Measurements from ENCODE around the gene ZBED1. TPM values are rescaled to one million over a fixed set of nuclear protein-coding genes. Genes with fewer than 3 reads are reported as not detected.

Gene ZBED1
- total and polyA plus RNA-seq, 2 donors from 2014 or later = 20.6 to 40.7 TPM

- no peak overlapping the region for H3K9ac ChIP-seq (ENCODE audit: low read length in 3 of 3)
- H3K36me3 ChIP-seq (ENCODE audit: control insufficient read depth in 2 of 3, insufficient read depth in 3 of 3, low read length in 3 of 3) = peaks cover 2 to 25% (median 16%) of the 10 kb centered on the region in 3 donors
- intact Hi-C loops (cut with DNase I) = no loop called here
- H3K9me3 ChIP-seq (ENCODE audit: control insufficient read depth in 2 of 3, insufficient read depth in 1 of 3, low read length in 3 of 3) = no peaks in the 10 kb centered on the region
- TF ChIP-seq CTCF (IDR thresholded peaks at IDR 0.05; ENCODE audit: borderline replicate concordance, extremely low read depth, insufficient read depth) = no peak
- FAIRE-seq = no peak
- no peaks in the 10 kb centered on the region for H3K27me3 ChIP-seq (ENCODE audit: control insufficient read depth, insufficient read depth, low read length)
- no peak overlapping the region for H3K4me3 ChIP-seq (ENCODE audit: low read length in 3 of 3)
- DNase-seq = no peak
- H3K4me1 ChIP-seq (ENCODE audit: control insufficient read depth in 2 of 3, insufficient read depth in 2 of 3, low read depth in 1 of 3, low read length in 3 of 3) = peaks cover 0 to 4% (median 0%) of the 10 kb centered on the region in 3 donors
- no peak overlapping the region for H3K27ac ChIP-seq (ENCODE audit: low read depth in 2 of 2, low read length in 2 of 2)
These were observed 13.4 kb downstream of the ZBED1 start for GRCh38 chrX:2487366-2487765.

- H3K4me1 ChIP-seq (ENCODE audit: control insufficient read depth in 2 of 3, insufficient read depth in 2 of 3, low read depth in 1 of 3, low read length in 3 of 3) = peaks cover 0 to 4% (median 0%) of the 10 kb centered on the region in 3 donors
- H3K27ac ChIP-seq (ENCODE audit: low read depth in 2 of 2, low read length in 2 of 2) = no peak overlapping the region
- no peak for DNase-seq
- TF ChIP-seq CTCF (IDR thresholded peaks at IDR 0.05; ENCODE audit: borderline replicate concordance, extremely low read depth, insufficient read depth) = no peak
- H3K9ac ChIP-seq (ENCODE audit: low read length in 3 of 3) = no peak overlapping the region
- H3K9me3 ChIP-seq (ENCODE audit: control insufficient read depth in 2 of 3, insufficient read depth in 1 of 3, low read length in 3 of 3) = no peaks in the 10 kb centered on the region
- no peak for FAIRE-seq
- H3K27me3 ChIP-seq (ENCODE audit: control insufficient read depth, insufficient read depth, low read length) = no peaks in the 10 kb centered on the region
- peaks cover 2 to 19% (median 16%) of the 10 kb centered on the region in 3 donors for H3K36me3 ChIP-seq (ENCODE audit: control insufficient read depth in 2 of 3, insufficient read depth in 3 of 3, low read length in 3 of 3)
- intact Hi-C loops (cut with DNase I) = no loop called here
- no peak overlapping the region for H3K4me3 ChIP-seq (ENCODE audit: low read length in 3 of 3)
These were observed 14.2 kb downstream of the ZBED1 start for GRCh38 chrX:2486476-2487133.

- Histone ChIP-seq H3K27me3 (ENCODE audit: control insufficient read depth, insufficient read depth, low read length) (no peaks in the 10 kb centered on the region), H3K4me1 (ENCODE audit: control insufficient read depth in 2 of 3, insufficient read depth in 2 of 3, low read depth in 1 of 3, low read length in 3 of 3) (peaks cover 0 to 4% (median 0%) of the 10 kb centered on the region in 3 donors), H3K27ac (ENCODE audit: low read depth in 2 of 2, low read length in 2 of 2) (peak overlapping the region in 1 of 2 donors; percentile 59), H3K4me3 (ENCODE audit: low read length in 3 of 3) (no peak overlapping the region), H3K9ac (ENCODE audit: low read length in 3 of 3) (no peak overlapping the region), H3K36me3 (ENCODE audit: control insufficient read depth in 2 of 3, insufficient read depth in 3 of 3, low read length in 3 of 3) (peaks cover 2 to 19% (median 16%) of the 10 kb centered on the region in 3 donors), H3K9me3 (ENCODE audit: control insufficient read depth in 2 of 3, insufficient read depth in 1 of 3, low read length in 3 of 3) (no peaks in the 10 kb centered on the region)
- FAIRE-seq (no peak), DNase-seq (no peak)
- intact Hi-C loops (cut with DNase I) = no loop called here
- no peak for TF ChIP-seq CTCF (IDR thresholded peaks at IDR 0.05; ENCODE audit: borderline replicate concordance, extremely low read depth, insufficient read depth)
These were observed 14.9 kb downstream of the ZBED1 start for GRCh38 chrX:2485789-2486345.
